GM10248 (cell line): ENCODE measurements around the gene TFIP11.

Experiments
- CTCF ChIA-PET: fragments of 300-600 bp; sonication (Branson Sonifier 250); formaldehyde crosslinking; extraction: SDS; loops from one replicate; lab custom pipeline; 2021; ENCODE audit warnings: antibody characterized with exemption; lab: Yijun Ruan, JAX
- POLR2A ChIA-PET: fragments of 350-650 bp; sonication (Branson Sonifier 250); formaldehyde crosslinking; extraction: SDS; loops from one replicate; lab custom pipeline; 2020; ENCODE audit warnings: antibody characterized with exemption; lab: Yijun Ruan, JAX
- DNase-seq: peaks from one replicate; pipeline ENCODE4 v3.0.0; 2012; ENCODE audit errors: extremely low spot score
- TF ChIP-seq, protein P1 (sequence below): IDR thresholded peaks from 2 replicates; pipeline ENCODE4 v1.5.1; 2012; ENCODE audit warnings: mild to moderate bottlenecking, low read depth; ENCODE audit errors: extremely low read depth, missing control alignments, control extremely low read depth

TFIP11 gene

DNA sequence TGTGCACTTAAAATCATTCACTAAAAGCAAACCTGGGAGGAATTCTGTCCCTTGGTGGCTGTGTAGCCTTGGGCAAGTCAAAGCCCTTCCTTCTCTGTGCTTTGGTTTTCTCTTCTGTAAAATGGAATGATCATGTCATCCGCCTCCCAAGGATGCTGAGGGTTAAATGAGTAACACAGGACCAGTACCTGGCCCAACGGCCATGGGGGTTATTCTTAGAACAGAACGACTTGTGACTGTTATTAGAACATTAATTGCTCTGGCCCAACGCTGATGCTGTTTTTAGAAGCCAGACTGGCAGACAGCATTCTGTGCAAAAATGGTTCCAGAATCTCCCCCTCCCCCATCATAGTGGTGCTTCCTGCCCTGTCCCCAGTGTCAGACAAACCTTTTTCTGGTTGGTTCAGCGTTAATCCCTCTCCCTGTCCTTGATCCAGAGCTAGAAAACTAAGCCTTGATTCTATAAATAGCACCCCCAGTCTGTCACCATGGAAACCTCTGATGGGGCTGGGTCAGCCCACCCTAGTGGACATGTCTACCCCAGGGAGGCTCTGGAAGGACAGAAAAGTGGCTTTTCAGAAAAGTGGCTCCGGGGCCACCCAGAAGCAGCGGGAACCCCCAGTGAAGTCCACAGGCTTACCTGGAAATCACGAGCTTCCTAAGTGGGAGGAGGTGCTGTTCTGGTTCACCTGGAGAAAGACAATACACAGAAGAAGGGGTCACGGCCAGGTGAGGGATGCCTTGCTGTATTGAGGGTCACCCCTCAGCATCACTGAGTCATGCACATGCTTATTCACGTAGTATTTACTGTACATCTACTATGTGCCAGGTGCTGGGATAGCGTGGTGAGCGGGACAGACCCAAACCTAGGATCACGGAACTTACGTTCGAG lies 15.5 kb upstream of the TFIP11 start:
- DNase-seq, result no peak
- ChIA-PET POLR2A (no interaction called here), CTCF (interaction anchor here (0.8 to 1.2 kb wide), 3 partner anchors 17 to 138 kb away, joined by 3 to 4 read pairs (median 3); no protein-coding TSS in a partner anchor)
- TF ChIP-seq, protein P1, sequence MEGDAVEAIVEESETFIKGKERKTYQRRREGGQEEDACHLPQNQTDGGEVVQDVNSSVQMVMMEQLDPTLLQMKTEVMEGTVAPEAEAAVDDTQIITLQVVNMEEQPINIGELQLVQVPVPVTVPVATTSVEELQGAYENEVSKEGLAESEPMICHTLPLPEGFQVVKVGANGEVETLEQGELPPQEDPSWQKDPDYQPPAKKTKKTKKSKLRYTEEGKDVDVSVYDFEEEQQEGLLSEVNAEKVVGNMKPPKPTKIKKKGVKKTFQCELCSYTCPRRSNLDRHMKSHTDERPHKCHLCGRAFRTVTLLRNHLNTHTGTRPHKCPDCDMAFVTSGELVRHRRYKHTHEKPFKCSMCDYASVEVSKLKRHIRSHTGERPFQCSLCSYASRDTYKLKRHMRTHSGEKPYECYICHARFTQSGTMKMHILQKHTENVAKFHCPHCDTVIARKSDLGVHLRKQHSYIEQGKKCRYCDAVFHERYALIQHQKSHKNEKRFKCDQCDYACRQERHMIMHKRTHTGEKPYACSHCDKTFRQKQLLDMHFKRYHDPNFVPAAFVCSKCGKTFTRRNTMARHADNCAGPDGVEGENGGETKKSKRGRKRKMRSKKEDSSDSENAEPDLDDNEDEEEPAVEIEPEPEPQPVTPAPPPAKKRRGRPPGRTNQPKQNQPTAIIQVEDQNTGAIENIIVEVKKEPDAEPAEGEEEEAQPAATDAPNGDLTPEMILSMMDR, result no peak

DNA sequence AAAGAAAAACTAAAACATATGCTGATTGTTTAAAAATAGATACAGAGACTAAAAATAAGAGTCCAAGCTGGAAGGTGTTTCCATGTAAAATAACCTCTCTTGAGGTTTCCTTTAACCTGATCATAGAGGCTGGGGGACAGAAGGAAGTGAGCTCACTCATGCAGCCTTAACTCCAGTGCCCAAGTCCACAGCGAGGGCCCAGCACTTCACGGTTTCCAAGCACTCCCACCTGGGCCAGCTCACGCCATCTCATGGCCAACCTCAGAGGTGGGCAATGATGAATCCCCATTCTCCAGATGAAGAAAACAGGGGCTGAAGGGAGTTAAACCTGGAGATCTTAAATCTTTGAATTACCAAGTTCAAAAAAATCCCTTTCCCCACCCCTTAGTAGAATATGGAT lies 14.9 kb upstream of the TFIP11 start:
- CTCF ChIA-PET, result interaction anchor here (0.9 to 1.2 kb wide), 3 partner anchors 10 to 24 kb away, joined by 3 to 4 read pairs (median 3); no protein-coding TSS in a partner anchor
- TF ChIP-seq, protein P1, result no peak
- DNase-seq, result no peak
- POLR2A ChIA-PET, result no interaction called here

DNA sequence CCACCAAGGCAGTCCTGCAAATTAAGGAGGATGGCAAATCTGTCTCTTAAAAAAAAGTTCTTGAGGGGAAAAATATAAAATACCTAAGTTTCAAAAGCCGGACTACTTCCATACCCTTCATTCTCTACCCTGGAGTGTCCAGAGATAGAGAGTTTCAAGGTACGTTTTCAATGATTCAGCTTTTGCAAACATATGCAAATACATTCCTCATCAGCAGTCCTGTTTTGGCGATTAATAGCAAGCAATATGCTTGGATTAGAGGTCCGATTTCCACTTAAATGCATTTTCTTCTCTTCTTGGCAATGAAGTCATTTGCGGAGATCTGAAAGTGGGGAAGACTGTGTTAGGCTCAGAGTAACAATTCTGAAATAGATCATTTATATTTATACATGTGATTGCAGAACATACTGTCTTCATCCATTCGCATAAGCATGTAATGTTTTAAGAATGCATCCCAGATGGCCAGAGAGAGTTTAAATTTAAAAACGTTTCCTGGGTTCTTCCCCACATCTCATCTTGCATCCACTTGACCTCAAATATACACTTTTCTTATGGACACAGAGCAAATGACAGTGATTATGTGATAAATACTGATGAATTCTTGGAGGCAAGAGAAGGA lies 13.8 kb upstream of the TFIP11 start:
- ChIA-PET POLR2A (no interaction called here), CTCF (interaction anchor here (0.9 to 1.2 kb wide), 3 partner anchors 11 to 140 kb away, joined by 3 read pairs; no protein-coding TSS in a partner anchor)
- DNase-seq, result no peak
- TF ChIP-seq, protein P1, result no peak

DNA sequence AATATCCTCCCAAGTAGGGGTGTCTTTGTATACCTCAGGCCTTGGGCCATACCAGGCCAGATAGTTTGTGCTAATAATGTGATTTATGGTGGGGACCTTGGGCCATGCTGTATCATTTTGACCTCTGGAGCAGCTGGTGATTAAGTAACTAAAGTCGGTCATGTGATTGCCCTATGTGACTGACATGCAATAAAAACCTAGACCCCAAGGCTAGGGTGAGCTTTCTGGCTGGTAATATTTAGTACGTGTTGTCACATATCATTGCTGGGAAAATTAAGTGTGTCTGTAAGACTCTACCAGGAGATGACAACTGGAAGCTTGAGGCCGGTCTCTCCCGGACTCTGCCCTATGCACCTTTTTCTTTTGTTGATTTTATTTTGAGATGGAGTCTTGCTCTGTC lies 12.6 kb upstream of the TFIP11 start:
- DNase-seq, result no peak
- TF ChIP-seq, protein P1, result no peak
- CTCF ChIA-PET, result interaction anchor here (1.7 kb wide), 1 partner anchor 9 kb away, joined by 6 read pairs; no protein-coding TSS in a partner anchor
- POLR2A ChIA-PET, result no interaction called here

DNA sequence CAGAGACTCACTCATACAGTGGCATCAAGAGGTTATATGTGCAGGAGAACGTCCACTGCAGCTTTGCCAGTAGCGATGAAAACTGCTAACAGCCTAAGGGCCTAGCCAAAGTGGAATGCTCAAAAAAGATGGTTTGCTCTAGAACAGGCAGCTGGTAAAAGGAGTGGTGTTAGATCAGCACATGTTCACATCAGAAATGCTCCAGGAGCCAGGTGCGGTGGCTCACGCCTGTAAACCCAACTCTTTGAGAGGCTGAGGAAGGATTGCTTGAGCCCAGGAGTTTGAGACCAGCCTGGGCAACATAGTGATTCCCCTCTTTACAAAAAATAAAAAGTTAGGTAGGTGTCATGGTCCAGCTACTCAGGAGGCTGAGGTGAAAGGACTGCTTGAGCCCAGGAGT lies 10.3 kb upstream of the TFIP11 start:
- DNase-seq, result no peak
- TF ChIP-seq, protein P1, result no peak
- POLR2A ChIA-PET, result no interaction called here
- CTCF ChIA-PET, result interaction anchor here (0.7 to 2.0 kb wide), 4 partner anchors 10 to 21 kb away, joined by 3 to 10 read pairs (median 5); partner anchors contain the start of gene TFIP11

DNA sequence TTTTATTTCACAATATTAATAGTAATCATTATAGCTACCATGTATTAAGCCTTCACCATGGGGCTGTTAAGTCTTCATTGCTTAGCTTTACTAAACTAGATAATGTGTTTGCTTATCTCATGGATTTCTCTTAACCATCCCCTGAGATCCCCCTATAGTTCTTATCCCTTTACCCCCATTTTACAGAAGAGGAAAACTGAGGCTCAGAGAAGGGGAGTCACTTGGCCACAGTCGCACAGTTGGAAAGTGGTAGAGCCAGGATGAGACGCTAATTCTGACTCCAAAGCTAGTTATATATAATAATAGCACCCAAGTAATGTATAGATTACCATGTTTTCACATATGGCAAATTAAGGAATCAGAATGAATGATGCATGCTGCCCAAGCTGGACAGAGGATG lies 9.7 kb upstream of the TFIP11 start:
- no peak for DNase-seq
- ChIA-PET POLR2A (no interaction called here), CTCF (interaction anchor here (0.7 to 2.0 kb wide), 4 partner anchors 9 to 21 kb away, joined by 3 to 10 read pairs (median 5); partner anchors contain the start of gene TFIP11)
- TF ChIP-seq, protein P1, result no peak
